Endothelial cell of umbilical vein (primary cell): ENCODE data around the gene PPP3CA. TPM values are rescaled to one million over a fixed set of nuclear protein-coding genes. Genes with fewer than 3 reads are reported as not detected.
A peak's percentile ranks its signal among the peaks of the same experiment; 100 is the strongest.

Experiments used
- BruUV-seq: library from RNA; stranded (reverse); fragments of 400-500 nt; replicated peaks from 2 replicates; lab custom pipeline; 2021; lab: Mats Ljungman, UMichigan
- CTCF ChIA-PET: fragments of 300-600, 350-600 bp; sonication (Branson Sonifier 250); formaldehyde crosslinking; loops from one replicate; lab custom pipeline; 2021; ENCODE audit warnings: antibody characterized with exemption, inconsistent platforms; lab: Charles Lee
- POLR2A ChIA-PET: fragments of 300-600, 350-600 bp; sonication (Branson Sonifier 250); formaldehyde crosslinking; loops from one replicate; lab custom pipeline; 2021; ENCODE audit warnings: antibody characterized with exemption, inconsistent platforms; lab: Charles Lee
- DNase-seq: peaks from one replicate; pipeline ENCODE4 v3.0.0-alpha.2; 2011; ENCODE audit warnings: low read depth, low spot score
- FAIRE-seq: peaks from 2 replicates; lab custom pipeline; 2011; peaks lifted over from hg19 to GRCh38; lab: Jason Lieb, UNC
- H2AFZ ChIP-seq: 2 replicates; pipeline ENCODE4 v1.6.0; 2012; ENCODE audit warnings: low read depth, low read length, control low read depth, inconsistent platforms
- H3K27ac ChIP-seq: 2 replicates; pipeline ENCODE4 v1.5.1; 2011; ENCODE audit warnings: low read depth, mild to moderate bottlenecking, control low read depth, low read length, moderate library complexity; ENCODE audit not compliant: insufficient read depth
- H3K27me3 ChIP-seq, 2 experiments: 2 replicates each; pipeline versions ENCODE4 v1.6.0 to v1.6.1; 2011; ENCODE audit warnings: low read length in 2 of 2, mixed read lengths in 1 of 2; ENCODE audit not compliant: control insufficient read depth in 2 of 2, insufficient read depth in 2 of 2
- H3K36me3 ChIP-seq, 2 experiments: 2 replicates in 1 of 2; 3 replicates in 1 of 2; pipeline ENCODE4 v1.5.1; 2011; ENCODE audit warnings: low read length in 2 of 2, mild to moderate bottlenecking in 1 of 2, moderate library complexity in 1 of 2; ENCODE audit not compliant: control insufficient read depth in 2 of 2, insufficient read depth in 2 of 2; ENCODE audit errors: extremely low read depth in 1 of 2
- H3K4me1 ChIP-seq: 3 replicates; pipeline ENCODE4 v1.5.1; 2011; ENCODE audit warnings: mild to moderate bottlenecking, low read length; ENCODE audit not compliant: control insufficient read depth, insufficient read depth; ENCODE audit errors: extremely low read depth
- H3K4me2 ChIP-seq: 2 replicates; pipeline ENCODE4 v1.6.1; 2011; ENCODE audit warnings: low read length, control low read depth, mixed read lengths; ENCODE audit not compliant: insufficient read depth
- H3K4me3 ChIP-seq, 3 experiments: fragments of 200-600 bp in 1 of 3; sonication (generic), shearing (Covaris generic) in 1 of 3; replicated peaks in 1 of 3; 2 replicates each; pipeline ENCODE4 v1.5.1; 2011 to 2016; ENCODE audit warnings: control low read depth in 3 of 3, low read length in 3 of 3, mild to moderate bottlenecking in 2 of 3, inconsistent platforms in 1 of 3, low read depth in 1 of 3, moderate library complexity in 1 of 3; ENCODE audit not compliant: insufficient read depth in 1 of 3
- H3K79me2 ChIP-seq: 2 replicates; pipeline ENCODE4 v1.6.0; 2012; ENCODE audit warnings: low read length, inconsistent platforms; ENCODE audit not compliant: control insufficient read depth, insufficient read depth
- H3K9ac ChIP-seq: replicated peaks from 2 replicates; pipeline ENCODE3; 2011; ENCODE audit warnings: low read length, control low read depth; ENCODE audit not compliant: insufficient read depth; ENCODE audit errors: extremely low read depth
- H3K9me1 ChIP-seq: replicated peaks from 3 replicates; pipeline ENCODE4 v1.6.0; 2011; ENCODE audit warnings: mild to moderate bottlenecking, low read length; ENCODE audit not compliant: control insufficient read depth, insufficient read depth; ENCODE audit errors: extremely low read depth
- H3K9me3 ChIP-seq: replicated peaks from 2 replicates; pipeline ENCODE4 v1.5.1; 2012; ENCODE audit warnings: low read length, inconsistent platforms; ENCODE audit not compliant: control insufficient read depth, insufficient read depth
- H4K20me1 ChIP-seq: replicated peaks from 2 replicates; pipeline ENCODE3; 2011; ENCODE audit warnings: mild to moderate bottlenecking, low read length; ENCODE audit not compliant: control insufficient read depth, insufficient read depth; ENCODE audit errors: extremely low read depth
- CTCF ChIP-seq, 2 donors: IDR thresholded peaks; 1 replicate in 1 of 2; 2 replicates in 1 of 2; pipeline ENCODE4 v1.5.1; 2011; ENCODE audit warnings: low read length in 2 of 2, mild to moderate bottlenecking in 2 of 2, moderate library complexity in 2 of 2, control low read depth in 1 of 2, inconsistent platforms in 1 of 2, low read depth in 1 of 2; ENCODE audit not compliant: insufficient read depth in 1 of 2; ENCODE audit errors: extremely low read depth in 1 of 2
- EZH2 ChIP-seq: IDR thresholded peaks from 2 replicates; pipeline ENCODE4 v1.6.1; 2012; ENCODE audit warnings: borderline replicate concordance, low read depth, mild to moderate bottlenecking, moderate library complexity, low read length, inconsistent platforms; ENCODE audit not compliant: severe bottlenecking
- FOS ChIP-seq: IDR thresholded peaks from 2 replicates; pipeline ENCODE4 v1.6.1; 2011; ENCODE audit warnings: mild to moderate bottlenecking, low read length, moderate library complexity, borderline replicate concordance; ENCODE audit not compliant: insufficient read depth
- GATA2 ChIP-seq: IDR thresholded peaks from 2 replicates; pipeline ENCODE4 v1.7.0; 2011; ENCODE audit warnings: low read depth, mild to moderate bottlenecking, moderate library complexity, mixed read lengths, low read length; ENCODE audit not compliant: insufficient read length, insufficient read depth
- JUN ChIP-seq: IDR thresholded peaks from 2 replicates; pipeline ENCODE4 v1.6.1; 2011; ENCODE audit warnings: borderline replicate concordance, low read depth; ENCODE audit not compliant: insufficient read length, insufficient read depth
- MAX ChIP-seq: IDR thresholded peaks from 2 replicates; pipeline ENCODE4 v1.6.1; 2011; ENCODE audit not compliant: insufficient read depth, insufficient read length
- MYC ChIP-seq: IDR thresholded peaks from one replicate; pipeline ENCODE4 v1.6.1; 2011; ENCODE audit warnings: mild to moderate bottlenecking, low read depth, low read length
- POLR2A ChIP-seq: IDR thresholded peaks from 2 replicates; pipeline ENCODE4 v1.6.1; 2012; ENCODE audit warnings: low read depth, mild to moderate bottlenecking, control low read depth, low read length
- POLR2AphosphoS5 ChIP-seq: IDR thresholded peaks from 2 replicates; pipeline ENCODE4 v1.6.1; 2012; ENCODE audit warnings: low read depth, mild to moderate bottlenecking, control low read depth, low read length, moderate library complexity; ENCODE audit not compliant: insufficient read depth
- dilution Hi-C: fragments of 300-500 bp; cut with MboI; formaldehyde crosslinking; loops from one replicate; pipeline ENCODE4 v1.15.0; 2019; ENCODE audit warnings: low sequenced_read_pairs; ENCODE audit not compliant: extremely low pct_ligation_motif_present
- intact Hi-C: fragments of 100-400 bp; cut with micrococcal nuclease; formaldehyde crosslinking; loops from one replicate; pipeline ENCODE4 v1.10.0; 2022
- polyA plus RNA-seq, 4 experiments: library from polyadenylated mRNA; depleted of rRNA in 3 of 4; stranded (reverse) in 3 of 4; unstranded in 1 of 4; fragments of >200 nt; gene quantifications; 2 replicates each; pipeline versions ENCODE4 v1.2.1 to v1.2.3, GENCODE V29; 2011 to 2012; ENCODE audit warnings: missing spikeins in 1 of 4
- total RNA-seq: library from RNA; stranded (reverse); gene quantifications from 2 replicates; pipeline ENCODE4 v1.2.3, GENCODE V29; 2021

PPP3CA gene
- total and polyA plus RNA-seq, 2 donors (not counting 3 experiments of a cell fraction or from before 2014, with no cell fraction given), result 7.0 to 43.3 TPM

GRCh38 chr4:101217353-101218031 is 129.8 kb downstream of the PPP3CA start:
- DNase-seq, result peak; percentile 45
- H3K4me2 ChIP-seq, result peak overlapping the region; percentile 86
- intact Hi-C loops (loop anchor here (2.0 kb wide), 1 partner anchor 41 kb away; no protein-coding TSS in a partner anchor), dilution Hi-C loops (no loop called here)
- H4K20me1 ChIP-seq, result no peaks in the 10 kb centered on the region
- H3K4me1 ChIP-seq, result peaks cover 30% of the 10 kb centered on the region
- H3K36me3 ChIP-seq, result no peaks in the 10 kb centered on the region
- ChIA-PET CTCF (interaction anchor here (1.3 to 3.6 kb wide), 4 partner anchors 8 to 513 kb away, joined by 3 to 12 read pairs (median 4); no protein-coding TSS in a partner anchor), POLR2A (interaction anchor here (0.5 kb wide), 1 partner anchor 1213 kb away, joined by 4 read pairs; no protein-coding TSS in a partner anchor)
- TF ChIP-seq MYC (no peak), JUN (no peak), EZH2 (no peak), FOS (no peak), POLR2AphosphoS5 (no peak), CTCF (IDR thresholded peaks at IDR 0.05; ENCODE audit: extremely low read depth in 1 of 2, insufficient read depth in 1 of 2, low read depth in 1 of 2, low read length in 2 of 2) (no peak), MAX (no peak), POLR2A (no peak), GATA2 (no peak)
- no peak overlapping the region for H3K9ac ChIP-seq
- no peaks in the 10 kb centered on the region for H3K9me1 ChIP-seq
- no peak overlapping the region for H2AFZ ChIP-seq
- H3K79me2 ChIP-seq, result peaks cover 5% of the 10 kb centered on the region
- peak overlapping the region; percentile 24 for H3K27ac ChIP-seq
- no peaks in the 10 kb centered on the region for H3K9me3 ChIP-seq
- FAIRE-seq, result no peak
- H3K4me3 ChIP-seq, result no peak overlapping the region
- no TSS peak for BruUV-seq
- no peaks in the 10 kb centered on the region for H3K27me3 ChIP-seq
